UCSD-AML1 (cell line): ENCODE results near the gene DOCK11.
A peak's percentile ranks its signal among the peaks of the same experiment; 100 is the strongest.

Source experiments
- DNase-seq: peaks from one replicate; lab custom pipeline; 2025; ENCODE audit not compliant: unreplicated experiment; lab: John Stamatoyannopoulos, UW

DOCK11 gene

GRCh38 chrX:118499295-118499694 lies 3.7 kb downstream of the DOCK11 start:
- no peak for DNase-seq

- DNase-seq: no peak
Measured at GRCh38 chrX:118502161-118502789, 6.7 kb downstream of the DOCK11 start.

GRCh38 chrX:118503260-118504041 lies 7.8 kb downstream of the DOCK11 start:
- peak; percentile 16 for DNase-seq

GRCh38 chrX:118504581-118504980 lies 9.0 kb downstream of the DOCK11 start:
- no peak for DNase-seq

GRCh38 chrX:118506805-118507480 lies 11.3 kb downstream of the DOCK11 start:
- DNase-seq: no peak

GRCh38 chrX:118507766-118508165 lies 12.2 kb downstream of the DOCK11 start:
- no peak for DNase-seq

GRCh38 chrX:118508221-118508620 lies 12.6 kb downstream of the DOCK11 start:
- DNase-seq: no peak

GRCh38 chrX:118508635-118509034 lies 13.0 kb downstream of the DOCK11 start:
- DNase-seq: no peak

GRCh38 chrX:118510111-118510510 lies 14.5 kb downstream of the DOCK11 start:
- no peak for DNase-seq

- DNase-seq: no peak
Measured at GRCh38 chrX:118513120-118513898, 17.7 kb downstream of the DOCK11 start.

GRCh38 chrX:118519411-118520215 lies 24.0 kb downstream of the DOCK11 start:
- no peak for DNase-seq

- no peak for DNase-seq
Measured at GRCh38 chrX:118520216-118521206, 24.9 kb downstream of the DOCK11 start.

GRCh38 chrX:118521435-118521834 lies 25.8 kb downstream of the DOCK11 start:
- DNase-seq: no peak

GRCh38 chrX:118522230-118522926 lies 26.8 kb downstream of the DOCK11 start:
- DNase-seq: no peak

GRCh38 chrX:118523920-118524319 lies 28.3 kb downstream of the DOCK11 start:
- DNase-seq: no peak

GRCh38 chrX:118524344-118524743 lies 28.7 kb downstream of the DOCK11 start:
- DNase-seq: no peak

GRCh38 chrX:118525174-118525730 lies 29.6 kb downstream of the DOCK11 start:
- DNase-seq: no peak

GRCh38 chrX:118526149-118526548 lies 30.5 kb downstream of the DOCK11 start:
- DNase-seq: no peak
